Coronary artery (tissue), 2 donors: ENCODE data around the gene HSPBP1.

ENCODE experiments used
- DNase-seq: peaks from one replicate; pipeline ENCODE4 v3.0.0-alpha.2; 2017; ENCODE audit warnings: low spot score
- H3K27ac ChIP-seq, 2 donors: fragments of 200-600 bp; sonication (generic); one replicate each; pipeline ENCODE4 v1.5.1; 2016 to 2019
- H3K4me3 ChIP-seq: fragments of 200-600 bp; sonication (generic); 2 replicates; pipeline ENCODE4 v1.5.1; 2016; ENCODE audit warnings: mild to moderate bottlenecking, moderate library complexity
- CTCF ChIP-seq: fragments of 200-600 bp; sonication (generic); IDR thresholded peaks from one replicate; pipeline ENCODE4 v1.5.1; 2019; ENCODE audit warnings: antibody characterized with exemption

The HSPBP1 gene

GRCh38 chr19:55275851-55276719, 3.8 kb downstream of the HSPBP1 start:
- Histone ChIP-seq H3K27ac (no peak overlapping the region), H3K4me3 (no peak overlapping the region)
- no peak for DNase-seq
- no peak for TF ChIP-seq CTCF

- DNase-seq, result no peak
- no peak overlapping the region for H3K27ac ChIP-seq
These were observed 5.8 kb downstream of the HSPBP1 start for GRCh38 chr19:55273978-55274707.

GRCh38 chr19:55272142-55272541, 7.8 kb downstream of the HSPBP1 start:
- H3K4me3 ChIP-seq, result no peak overlapping the region
- TF ChIP-seq CTCF, result no peak
- H3K27ac ChIP-seq, result no peak overlapping the region
- no peak for DNase-seq

More at GRCh38 chr19:55273978-55274707, 5.8 kb downstream of the HSPBP1 start:
- no peak overlapping the region for H3K4me3 ChIP-seq
- no peak for TF ChIP-seq CTCF

DNA sequence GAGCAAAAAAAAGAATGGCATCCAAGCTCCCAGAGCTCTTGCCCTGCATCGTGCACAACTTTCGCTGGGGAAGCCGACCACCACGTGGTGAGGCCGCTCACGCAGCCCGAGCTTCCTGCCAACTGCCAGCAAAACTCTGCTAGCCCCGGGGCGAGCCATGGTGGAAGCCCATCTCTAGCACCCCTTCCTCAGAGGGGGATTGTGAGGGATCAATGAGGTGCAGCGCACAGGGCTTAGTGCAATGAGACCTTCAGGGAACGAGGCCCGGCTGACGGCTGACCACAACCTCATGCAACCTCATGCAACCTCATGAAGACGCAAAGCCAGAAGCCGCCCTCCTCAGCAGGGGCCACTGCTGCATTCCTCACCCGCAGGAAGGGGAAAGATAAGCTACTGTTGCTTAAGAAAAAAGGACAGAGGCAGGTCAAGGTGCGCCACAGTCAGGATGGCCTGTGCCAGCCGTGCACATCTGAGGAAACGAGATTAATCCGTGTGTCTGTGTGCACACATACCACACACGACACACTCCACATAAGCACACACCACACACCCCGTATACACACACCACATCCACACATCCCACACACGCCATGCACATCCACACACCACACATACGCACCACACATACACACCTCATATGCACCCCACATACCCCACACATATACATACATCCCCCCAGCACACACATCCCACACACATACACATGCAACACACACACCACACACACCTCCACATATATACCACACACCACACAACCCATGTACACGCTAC, 9.6 kb downstream of the HSPBP1 start:
- H3K27ac ChIP-seq, result no peak overlapping the region
- DNase-seq, result no peak
- no peak overlapping the region for H3K4me3 ChIP-seq
- TF ChIP-seq CTCF, result no peak

GRCh38 chr19:55269299-55269698, 10.6 kb downstream of the HSPBP1 start:
- no peak for DNase-seq
- H3K27ac ChIP-seq, result no peak overlapping the region
- H3K4me3 ChIP-seq, result no peak overlapping the region
- no peak for TF ChIP-seq CTCF

DNA sequence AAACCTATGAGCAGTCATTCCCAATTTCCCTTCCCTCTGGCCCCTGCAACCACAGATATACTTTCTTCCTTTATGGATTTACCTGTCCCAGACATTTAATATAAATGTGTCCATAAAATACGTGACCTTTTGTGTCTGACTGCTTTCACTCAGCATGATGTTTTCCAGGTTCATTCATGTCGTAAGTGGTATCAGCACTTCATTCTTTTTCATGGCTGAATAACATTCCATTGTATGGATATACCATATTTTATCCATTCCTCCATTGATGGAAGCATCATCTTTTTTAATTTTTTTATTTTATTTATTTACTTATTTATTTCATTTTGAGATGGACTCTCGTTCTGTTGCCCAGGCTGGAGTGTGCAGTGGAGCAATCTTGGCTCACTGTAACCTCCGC, 13.1 kb downstream of the HSPBP1 start:
- no peak for TF ChIP-seq CTCF
- Histone ChIP-seq H3K27ac (no peak overlapping the region), H3K4me3 (no peak overlapping the region)
- DNase-seq, result no peak
